ENCODE data around the gene CASP14. TPM values are rescaled to one million over a fixed set of nuclear protein-coding genes. Genes with fewer than 3 reads are reported as not detected.

Gene CASP14
- total and polyA plus RNA-seq, 2 of the 13 experiments (the other 11 are each of a cell fraction or from before 2014, with no cell fraction given), result not detected

GRCh38 chr19:15025217-15025616 lies 24.1 kb upstream of the CASP14 start (continued):
- TF ChIP-seq, protein P1, sequence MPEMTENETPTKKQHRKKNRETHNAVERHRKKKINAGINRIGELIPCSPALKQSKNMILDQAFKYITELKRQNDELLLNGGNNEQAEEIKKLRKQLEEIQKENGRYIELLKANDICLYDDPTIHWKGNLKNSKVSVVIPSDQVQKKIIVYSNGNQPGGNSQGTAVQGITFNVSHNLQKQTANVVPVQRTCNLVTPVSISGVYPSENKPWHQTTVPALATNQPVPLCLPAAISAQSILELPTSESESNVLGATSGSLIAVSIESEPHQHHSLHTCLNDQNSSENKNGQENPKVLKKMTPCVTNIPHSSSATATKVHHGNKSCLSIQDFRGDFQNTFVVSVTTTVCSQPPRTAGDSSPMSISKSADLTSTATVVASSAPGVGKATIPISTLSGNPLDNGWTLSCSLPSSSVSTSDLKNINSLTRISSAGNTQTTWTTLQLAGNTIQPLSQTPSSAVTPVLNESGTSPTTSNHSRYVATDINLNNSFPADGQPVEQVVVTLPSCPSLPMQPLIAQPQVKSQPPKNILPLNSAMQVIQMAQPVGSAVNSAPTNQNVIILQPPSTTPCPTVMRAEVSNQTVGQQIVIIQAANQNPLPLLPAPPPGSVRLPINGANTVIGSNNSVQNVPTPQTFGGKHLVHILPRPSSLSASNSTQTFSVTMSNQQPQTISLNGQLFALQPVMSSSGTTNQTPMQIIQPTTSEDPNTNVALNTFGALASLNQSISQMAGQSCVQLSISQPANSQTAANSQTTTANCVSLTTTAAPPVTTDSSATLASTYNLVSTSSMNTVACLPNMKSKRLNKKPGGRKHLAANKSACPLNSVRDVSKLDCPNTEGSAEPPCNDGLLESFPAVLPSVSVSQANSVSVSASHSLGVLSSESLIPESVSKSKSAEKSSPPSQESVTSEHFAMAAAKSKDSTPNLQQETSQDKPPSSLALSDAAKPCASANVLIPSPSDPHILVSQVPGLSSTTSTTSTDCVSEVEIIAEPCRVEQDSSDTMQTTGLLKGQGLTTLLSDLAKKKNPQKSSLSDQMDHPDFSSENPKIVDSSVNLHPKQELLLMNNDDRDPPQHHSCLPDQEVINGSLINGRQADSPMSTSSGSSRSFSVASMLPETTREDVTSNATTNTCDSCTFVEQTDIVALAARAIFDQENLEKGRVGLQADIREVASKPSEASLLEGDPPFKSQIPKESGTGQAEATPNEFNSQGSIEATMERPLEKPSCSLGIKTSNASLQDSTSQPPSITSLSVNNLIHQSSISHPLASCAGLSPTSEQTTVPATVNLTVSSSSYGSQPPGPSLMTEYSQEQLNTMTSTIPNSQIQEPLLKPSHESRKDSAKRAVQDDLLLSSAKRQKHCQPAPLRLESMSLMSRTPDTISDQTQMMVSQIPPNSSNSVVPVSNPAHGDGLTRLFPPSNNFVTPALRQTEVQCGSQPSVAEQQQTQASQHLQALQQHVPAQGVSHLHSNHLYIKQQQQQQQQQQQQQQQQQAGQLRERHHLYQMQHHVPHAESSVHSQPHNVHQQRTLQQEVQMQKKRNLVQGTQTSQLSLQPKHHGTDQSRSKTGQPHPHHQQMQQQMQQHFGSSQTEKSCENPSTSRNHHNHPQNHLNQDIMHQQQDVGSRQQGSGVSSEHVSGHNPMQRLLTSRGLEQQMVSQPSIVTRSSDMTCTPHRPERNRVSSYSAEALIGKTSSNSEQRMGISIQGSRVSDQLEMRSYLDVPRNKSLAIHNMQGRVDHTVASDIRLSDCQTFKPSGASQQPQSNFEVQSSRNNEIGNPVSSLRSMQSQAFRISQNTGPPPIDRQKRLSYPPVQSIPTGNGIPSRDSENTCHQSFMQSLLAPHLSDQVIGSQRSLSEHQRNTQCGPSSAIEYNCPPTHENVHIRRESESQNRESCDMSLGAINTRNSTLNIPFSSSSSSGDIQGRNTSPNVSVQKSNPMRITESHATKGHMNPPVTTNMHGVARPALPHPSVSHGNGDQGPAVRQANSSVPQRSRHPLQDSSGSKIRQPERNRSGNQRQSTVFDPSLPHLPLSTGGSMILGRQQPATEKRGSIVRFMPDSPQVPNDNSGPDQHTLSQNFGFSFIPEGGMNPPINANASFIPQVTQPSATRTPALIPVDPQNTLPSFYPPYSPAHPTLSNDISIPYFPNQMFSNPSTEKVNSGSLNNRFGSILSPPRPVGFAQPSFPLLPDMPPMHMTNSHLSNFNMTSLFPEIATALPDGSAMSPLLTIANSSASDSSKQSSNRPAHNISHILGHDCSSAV (CRISPR knock-in tag; IDR thresholded peaks at IDR 0.05; ENCODE audit: borderline replicate concordance), result no peak

DNA sequence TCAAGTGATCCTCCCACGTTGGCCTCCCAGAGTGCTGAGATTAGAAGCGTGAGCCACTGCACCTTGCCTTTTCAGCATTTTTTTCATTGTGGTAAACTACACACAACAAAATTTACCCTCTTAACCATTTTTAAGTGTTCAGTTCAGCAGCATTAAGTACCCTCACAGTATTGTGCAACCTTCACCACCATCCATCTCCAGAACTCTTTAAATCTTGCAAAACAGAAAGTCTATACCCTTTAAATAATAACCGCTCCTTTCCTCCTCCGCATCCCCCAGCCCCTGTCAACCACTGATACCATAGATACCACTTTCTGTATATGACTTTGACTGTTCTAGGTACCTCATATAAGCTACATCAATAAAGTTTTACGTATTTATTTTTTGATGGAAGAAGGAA lies 20.8 kb upstream of the CASP14 start:
- WGBS (ENCODE audit: low lambda C conversion rate), result 68% methylated on average over 4 of the region's 5 CpGs
- no peak overlapping the region for H3K9ac ChIP-seq (ENCODE audit: insufficient read depth, low read depth, low read length)
- H4K20me1 ChIP-seq (ENCODE audit: insufficient read depth, low read length), result no peaks in the 10 kb centered on the region
- no peak overlapping the region for H3K27ac ChIP-seq (ENCODE audit: extremely low read length, insufficient read depth, low read length)
- H3K9me3 ChIP-seq (ENCODE audit: low read length), result no peaks in the 10 kb centered on the region
- ChIA-PET POLR2A (no interaction called here), CTCF (ENCODE audit: low intra/inter-chr PET ratio, low total read pairs) (no interaction called here)
- no TSS peak for BruUV-seq (replicated peaks)
- H3K4me2 ChIP-seq (ENCODE audit: low read depth, low read length), result no peak overlapping the region
- H3K4me3 ChIP-seq (replicated peaks in 1 of 3; ENCODE audit: insufficient read depth in 1 of 3, low read depth in 2 of 3, low read length in 3 of 3), result no peak overlapping the region
- H3K27me3 ChIP-seq (ENCODE audit: control insufficient read depth in 1 of 2, insufficient read depth in 2 of 2, low read length in 2 of 2), result peaks cover 2 to 13% of the 10 kb centered on the region in 2 experiments; a peak in 2 of 5 replicates
- DNase-seq (ENCODE audit: low spot score) (no peak), ATAC-seq (no peak), FAIRE-seq (no peak)
- no peak overlapping the region for H2AFZ ChIP-seq (ENCODE audit: low read length)
- intact Hi-C loops (cut with micrococcal nuclease; ENCODE audit: unreplicated experiment), result no loop called here
- H3K79me2 ChIP-seq (ENCODE audit: insufficient read depth, low read length), result no peaks in the 10 kb centered on the region
- H3K36me3 ChIP-seq (replicated peaks in 1 of 2; ENCODE audit: control insufficient read depth in 1 of 2, insufficient read depth in 2 of 2, low read length in 2 of 2), result no peaks in the 10 kb centered on the region
- in situ Hi-C loops (cut with HindIII; ENCODE audit: extremely low pct_ligation_motif_present, low pct_unique_long_range_greater_than_20kb), result no loop called here
- TF ChIP-seq CEBPB (IDR thresholded peaks at IDR 0.05; ENCODE audit: borderline replicate concordance, low read depth, low read length) (peak; percentile 16; the same call in 1 of the 2 replicates), RXRB (CRISPR knock-in tag; IDR thresholded peaks at IDR 0.05; ENCODE audit: borderline replicate concordance) (no peak)
- H3K4me1 ChIP-seq (ENCODE audit: insufficient read depth, low read length), result no peaks in the 10 kb centered on the region
